ENCODE measurements around the gene ZNF507.

The ZNF507 gene

DNA sequence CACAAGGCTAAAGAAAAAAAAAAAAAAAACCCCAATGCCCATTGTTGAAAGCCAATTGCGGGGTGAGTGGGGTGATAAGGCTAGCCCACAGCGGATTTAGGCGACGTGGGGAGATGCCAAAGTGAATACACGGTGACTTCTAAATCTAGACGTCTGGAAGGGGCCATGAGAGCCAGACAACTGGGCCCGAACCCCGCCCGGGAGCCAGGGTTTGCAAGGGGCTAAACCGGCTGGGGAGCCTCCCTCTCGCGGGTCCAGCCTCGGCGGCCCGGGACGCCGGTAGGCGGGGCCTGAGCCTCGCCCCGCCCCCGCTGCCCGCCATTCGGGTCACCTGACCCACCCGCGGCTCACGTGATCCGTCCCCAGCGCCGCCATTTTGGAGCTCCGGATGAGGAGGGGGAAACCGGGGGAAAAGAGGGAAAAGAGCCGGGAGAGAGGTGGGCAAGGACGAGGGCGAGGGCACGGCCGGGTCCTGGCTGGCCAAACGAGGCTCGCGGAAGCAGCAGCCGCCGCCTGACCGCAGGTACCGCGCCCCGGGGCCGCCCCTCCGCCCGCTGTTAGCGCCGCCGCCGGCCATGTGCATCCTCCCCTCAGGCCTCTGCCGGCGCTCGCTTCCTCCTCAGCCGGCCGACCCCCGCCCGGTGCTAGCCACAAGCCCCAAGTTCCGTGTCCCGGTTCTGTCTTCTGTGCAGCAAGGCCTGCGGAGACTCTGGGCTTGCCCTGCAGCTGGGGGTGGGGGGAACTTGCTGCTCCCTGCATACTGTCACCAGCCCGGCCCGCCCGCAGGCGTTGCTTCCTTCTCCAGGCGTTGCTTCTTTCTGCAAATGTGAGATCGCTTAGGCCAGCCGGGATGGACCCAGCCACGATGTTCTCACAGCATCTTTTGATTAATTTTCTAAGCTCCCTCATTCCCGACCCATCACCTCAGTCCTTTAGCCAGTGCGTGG is at the start of gene ZNF507:
TSS of gene ZNF507 (plus strand) at position 350 of the 947 bp plus-strand sequence. CDS start 7,221 bp downstream, outside the sequence.
- peak; percentile 72 to 86 for DNase-seq (ENCODE audit: low read depth in 2 of 2)

DNA sequence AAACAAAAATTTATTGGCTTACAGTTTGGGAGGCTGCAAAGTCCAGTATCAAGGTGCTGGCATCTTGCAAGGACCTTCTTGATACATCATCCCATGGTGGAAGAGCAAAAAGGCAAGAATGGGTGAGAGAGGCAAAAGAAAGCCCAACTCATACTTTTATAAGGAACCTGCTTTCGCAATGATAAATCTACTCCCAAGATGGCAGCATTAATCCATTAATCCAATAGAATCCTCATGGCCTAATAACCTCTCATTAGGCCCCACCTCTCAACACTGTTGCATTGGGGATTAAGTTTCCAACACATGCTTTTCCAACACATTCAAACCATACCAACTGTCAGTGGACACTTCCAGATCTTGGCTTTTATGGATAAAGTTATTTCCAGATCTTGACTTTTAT is 48.7 kb upstream of the ZNF507 start:
- DNase-seq (ENCODE audit: low read depth in 2 of 2) = no peak

DNA sequence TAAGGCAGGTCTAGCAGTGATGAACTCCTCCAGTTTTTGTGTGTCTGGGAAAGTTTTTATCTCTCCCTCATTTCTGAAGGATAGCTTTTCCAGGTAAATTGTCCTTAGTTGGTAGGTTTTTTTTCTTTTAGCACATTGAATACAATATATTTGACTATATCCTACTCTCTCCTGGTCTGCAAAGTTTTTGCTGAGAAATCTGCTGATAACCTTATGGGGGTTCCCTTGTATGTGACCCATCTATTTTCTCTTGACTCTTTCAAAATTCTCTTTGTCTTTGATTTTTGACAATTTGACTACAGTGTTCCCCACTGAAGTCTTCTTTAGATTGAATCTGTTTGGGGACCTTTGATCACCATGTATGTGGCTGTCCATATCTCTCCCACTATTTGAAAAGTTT is 42.6 kb upstream of the ZNF507 start:
- no peak for DNase-seq (ENCODE audit: low read depth in 2 of 2)

DNA sequence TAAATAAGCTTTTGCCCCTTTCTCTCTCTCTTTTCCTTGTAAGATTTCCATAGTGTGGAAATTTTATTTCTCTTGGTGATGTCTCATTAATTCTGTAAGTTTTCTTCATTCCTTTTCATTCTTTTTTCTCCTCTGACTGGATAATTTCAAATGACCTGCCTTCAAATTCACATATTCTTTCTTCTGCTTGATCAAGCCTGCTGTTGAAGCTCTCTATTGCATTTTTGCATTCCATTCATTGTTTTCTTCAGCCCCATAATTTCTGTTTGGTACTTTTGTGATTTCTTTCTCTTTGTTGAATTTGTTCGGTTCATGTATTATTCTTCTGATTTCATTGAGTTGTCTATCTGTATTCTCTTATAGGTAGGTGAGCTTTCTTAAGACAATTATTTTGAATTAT is 42.2 kb upstream of the ZNF507 start:
- DNase-seq (ENCODE audit: low read depth in 2 of 2) = no peak

DNA sequence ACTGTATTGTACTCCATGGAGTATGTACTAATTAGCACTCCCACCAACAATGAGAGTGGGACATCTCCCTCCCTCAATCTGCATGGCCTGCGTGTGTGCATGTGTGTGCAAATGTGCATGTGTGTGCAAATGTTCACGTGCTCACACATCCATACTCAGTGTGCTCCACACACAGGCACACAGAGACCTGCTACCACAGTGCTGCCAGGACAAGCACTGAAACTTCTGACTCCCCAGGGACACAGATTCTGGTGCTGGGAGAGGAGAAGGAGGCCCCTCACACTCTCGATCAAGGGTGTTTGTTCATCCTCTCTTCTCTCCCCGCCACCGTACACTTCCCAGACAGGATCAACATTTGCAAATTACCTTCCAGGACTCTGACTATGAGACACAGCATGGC is 37.8 kb upstream of the ZNF507 start:
- DNase-seq (ENCODE audit: low read depth in 2 of 2) = no peak

DNA sequence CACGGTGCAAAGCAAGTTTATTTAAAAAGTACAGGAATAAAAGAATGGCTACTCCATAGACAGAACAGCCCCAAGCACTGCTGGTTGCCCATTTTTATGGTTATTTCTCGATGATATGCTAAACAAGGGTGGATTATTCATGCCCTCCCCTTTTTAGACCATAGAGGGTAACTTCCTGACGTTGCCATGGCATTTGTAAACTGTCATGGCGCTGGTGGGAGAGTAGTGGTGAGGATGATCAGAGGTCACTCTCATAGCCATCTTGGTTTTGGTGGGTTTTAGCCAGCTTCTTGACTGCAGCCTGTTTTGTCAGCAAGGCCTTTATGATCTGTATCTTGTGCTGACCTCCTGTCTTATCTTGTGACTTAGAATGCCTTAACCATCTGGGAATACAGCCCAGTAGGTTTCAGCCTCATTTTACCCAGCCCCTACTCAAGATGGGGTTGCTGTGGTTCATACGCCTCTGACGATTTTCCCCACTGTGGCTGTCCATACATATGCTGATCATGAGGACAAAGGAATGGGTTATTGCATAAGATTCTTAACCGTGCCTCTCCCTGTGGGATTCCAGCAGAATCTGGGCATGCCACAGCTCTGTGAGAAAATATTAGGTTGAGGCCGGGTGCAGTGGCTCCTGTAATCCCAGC is 36.9 kb upstream of the ZNF507 start:
- no peak for DNase-seq (ENCODE audit: low read depth in 2 of 2)

DNA sequence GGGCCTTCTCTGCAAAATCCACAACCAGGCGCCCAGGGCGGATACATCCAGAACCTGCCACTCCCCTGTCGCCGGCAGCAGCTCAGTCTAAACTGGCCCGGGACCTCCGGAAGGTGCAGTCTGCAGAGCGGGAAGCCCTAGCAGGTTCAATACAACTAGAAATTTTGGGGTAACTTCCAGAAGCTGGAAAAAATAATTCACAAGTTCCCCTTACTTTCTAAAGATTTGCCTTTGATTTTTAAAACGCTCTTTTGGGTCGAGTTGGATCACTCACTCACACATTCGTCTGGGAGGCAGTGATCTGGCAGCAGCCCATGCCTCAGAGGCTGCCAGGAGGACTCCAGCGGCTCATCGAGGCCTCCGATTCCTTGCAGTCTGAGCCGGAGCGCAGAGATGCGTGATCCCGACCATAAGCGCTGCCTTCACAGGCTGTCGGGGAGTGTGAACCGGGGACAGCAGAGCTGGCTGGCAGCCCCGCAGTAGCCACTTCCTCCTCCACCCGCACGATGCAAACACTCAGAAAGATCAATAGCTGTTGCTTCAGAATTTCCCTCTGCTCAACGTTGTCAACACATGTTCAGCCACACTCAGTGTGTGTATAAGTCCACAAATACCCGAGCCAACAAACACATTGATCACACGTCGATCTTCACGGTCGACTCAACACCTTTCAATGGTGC is 35.6 kb upstream of the ZNF507 start:
- no peak for DNase-seq (ENCODE audit: low read depth in 2 of 2)

DNA sequence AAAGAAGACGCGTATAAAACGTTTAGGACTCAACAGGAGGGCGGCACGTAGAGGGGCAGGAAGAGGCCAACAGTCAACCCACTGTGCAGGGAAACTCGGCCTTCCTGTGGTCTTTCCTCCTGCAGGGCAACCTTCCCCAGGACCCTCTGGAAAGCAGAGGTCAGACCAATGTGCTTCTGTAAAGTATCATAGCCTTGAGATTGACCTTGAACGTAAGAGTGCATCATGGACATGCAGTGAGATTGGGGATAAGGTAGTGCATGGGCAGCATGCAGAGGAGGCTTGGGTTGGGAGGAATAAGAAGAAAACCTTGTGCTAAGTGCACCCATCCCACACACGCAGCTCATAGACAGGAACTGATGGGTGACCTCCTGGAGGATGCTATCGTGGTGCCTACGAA is 34.0 kb upstream of the ZNF507 start:
- DNase-seq (ENCODE audit: low read depth in 2 of 2) = no peak

DNA sequence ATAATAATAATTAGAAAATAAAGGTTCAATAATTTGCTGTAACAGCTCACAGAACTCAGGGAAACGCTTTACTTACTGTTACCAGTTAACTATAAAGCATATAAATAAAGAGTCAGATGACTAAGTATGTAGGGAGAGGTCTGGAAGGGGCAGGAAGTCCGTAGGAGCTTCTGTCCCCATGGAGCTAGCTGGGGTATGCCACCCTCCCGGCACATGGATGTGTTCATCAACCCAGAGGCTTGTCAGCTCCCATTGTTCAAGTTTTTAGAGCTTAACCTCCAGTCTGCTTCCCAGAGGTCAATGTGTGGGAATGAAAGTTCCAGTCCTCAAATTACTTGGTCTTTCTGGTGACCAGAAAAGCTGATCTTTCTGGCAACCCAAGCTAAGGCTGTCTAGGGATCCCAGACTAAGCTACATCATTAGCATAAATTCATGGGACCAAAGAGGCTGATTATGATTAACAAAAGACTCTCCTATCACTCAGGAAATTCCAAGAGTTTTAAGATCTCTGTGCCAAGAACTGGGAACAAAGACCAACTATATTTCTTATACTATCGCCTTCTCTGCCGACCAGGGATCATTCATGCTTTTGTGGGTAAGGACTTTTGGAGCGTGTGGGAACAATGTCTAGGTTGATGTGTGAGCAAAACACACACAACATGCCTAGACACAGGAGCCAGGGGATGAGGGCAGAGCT is 31.7 kb upstream of the ZNF507 start:
- DNase-seq (ENCODE audit: low read depth in 2 of 2) = no peak

DNA sequence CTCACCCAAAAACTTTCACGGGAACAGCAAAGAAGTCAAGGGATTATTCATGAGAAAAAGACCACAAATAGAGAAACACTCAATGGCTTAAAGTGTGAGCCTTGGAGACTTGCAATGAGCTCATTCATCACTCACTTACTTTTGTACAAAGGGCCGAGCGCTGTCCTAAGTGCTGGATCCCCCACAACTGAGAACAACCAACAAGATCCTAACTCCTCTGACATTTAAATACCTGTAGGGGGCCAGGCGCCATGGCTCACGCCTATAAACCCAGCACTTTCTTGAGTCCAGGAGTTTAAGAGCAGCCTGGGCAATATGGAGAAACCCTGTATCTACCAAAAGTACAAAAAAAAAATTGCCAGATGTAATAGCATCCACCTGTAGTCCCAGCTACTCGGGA is 29.4 kb upstream of the ZNF507 start:
- DNase-seq (ENCODE audit: low read depth in 2 of 2) = no peak

DNA sequence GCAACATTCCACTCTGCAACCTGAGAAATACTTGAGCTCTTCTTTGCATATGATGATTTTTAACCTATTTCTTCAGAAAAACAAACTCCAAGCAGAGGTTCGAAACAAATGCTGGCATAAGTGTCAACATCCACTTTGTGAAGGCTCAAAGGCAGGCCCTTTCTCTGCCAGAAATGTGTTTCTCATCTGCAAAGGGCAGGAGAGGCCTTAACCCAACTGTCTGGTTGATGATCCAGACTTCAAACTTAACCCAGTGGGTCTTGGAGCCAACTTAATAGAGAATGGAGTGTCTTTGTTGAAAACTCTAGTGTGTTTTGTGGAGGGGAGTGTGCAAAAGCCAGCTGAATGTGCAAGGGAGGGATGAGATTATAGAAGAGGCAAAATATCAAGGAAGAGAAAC is 28.3 kb upstream of the ZNF507 start:
- no peak for DNase-seq (ENCODE audit: low read depth in 2 of 2)

DNA sequence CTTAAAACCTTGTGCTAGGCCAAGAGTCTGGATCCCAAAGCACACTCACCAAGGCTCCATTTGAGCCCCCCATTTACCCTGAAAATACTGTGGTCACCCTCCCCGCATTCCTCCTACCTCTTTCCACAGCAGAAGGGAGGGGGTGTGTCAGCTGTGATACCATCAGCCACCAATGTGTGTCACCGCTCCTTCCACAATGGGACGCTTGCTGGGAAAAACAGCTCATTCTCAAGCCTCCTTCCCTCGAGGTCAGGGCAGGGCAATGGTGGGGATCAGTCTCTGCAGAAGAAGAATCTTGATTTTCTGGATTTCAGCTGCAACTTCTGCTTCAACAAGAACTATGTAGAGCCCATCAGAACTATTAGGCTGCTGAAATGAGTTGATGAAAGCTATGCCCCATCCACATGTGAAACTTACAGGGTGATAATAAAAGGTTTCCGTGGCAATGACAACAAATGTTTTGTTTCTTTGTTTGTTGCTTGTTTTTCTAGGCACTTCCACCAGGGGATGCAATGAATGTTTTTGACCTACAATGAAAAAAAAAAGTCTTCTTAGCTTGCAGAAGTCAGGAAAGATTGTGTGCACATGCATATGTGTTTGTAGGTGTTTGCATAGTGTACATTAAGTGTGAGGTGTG is 26.4 kb upstream of the ZNF507 start:
- DNase-seq (ENCODE audit: low read depth in 2 of 2) = no peak

DNA sequence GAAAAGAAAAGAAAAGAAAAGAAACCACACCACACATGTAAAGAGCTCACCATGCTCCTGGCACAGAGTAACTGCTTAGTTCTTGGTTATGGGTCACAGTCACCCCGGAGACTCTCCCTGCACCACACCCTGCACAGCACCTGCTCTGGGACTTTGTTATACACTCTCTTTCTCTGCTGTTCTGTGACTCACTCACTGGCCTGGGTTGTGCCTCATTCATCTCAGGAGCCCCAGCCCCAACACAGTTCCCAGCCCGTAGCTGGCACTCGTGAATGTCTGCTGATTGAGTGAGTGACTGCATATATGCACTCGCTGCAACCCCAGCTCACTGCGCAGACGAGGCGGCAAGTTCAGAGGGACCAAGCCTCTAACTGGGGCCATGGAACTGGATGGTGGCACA is 22.9 kb upstream of the ZNF507 start:
- DNase-seq (ENCODE audit: low read depth in 2 of 2) = no peak

DNA sequence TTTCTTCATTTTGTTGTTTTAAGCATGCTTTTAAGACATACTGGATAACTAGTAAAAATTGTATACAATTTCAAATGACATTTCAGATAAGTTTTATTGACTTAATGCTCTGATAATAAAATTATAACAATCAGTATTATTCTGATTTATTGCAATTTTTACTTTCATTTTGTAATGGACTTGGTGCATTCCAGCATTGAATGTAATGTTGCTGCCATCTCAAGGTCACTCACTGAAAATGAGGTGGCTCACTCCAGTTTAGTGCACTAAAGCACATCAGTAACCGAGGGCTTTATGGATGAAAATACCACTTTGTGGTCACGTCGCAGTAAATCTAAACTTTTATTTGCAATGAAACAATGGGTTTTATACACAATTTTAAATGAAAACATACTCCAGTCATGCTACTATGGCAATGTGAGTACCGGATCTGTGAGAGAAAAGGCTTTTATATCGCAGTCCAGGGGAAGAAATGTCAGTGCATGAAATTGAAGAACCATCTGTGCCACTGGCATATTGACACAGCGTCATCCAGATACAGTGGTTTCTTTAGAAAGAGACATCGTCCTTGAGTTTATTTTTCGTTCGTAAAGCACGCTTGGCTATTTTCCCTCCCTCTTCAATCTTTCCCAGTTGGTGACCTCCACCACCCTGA is 20.7 kb upstream of the ZNF507 start:
- no peak for DNase-seq (ENCODE audit: low read depth in 2 of 2)

DNA sequence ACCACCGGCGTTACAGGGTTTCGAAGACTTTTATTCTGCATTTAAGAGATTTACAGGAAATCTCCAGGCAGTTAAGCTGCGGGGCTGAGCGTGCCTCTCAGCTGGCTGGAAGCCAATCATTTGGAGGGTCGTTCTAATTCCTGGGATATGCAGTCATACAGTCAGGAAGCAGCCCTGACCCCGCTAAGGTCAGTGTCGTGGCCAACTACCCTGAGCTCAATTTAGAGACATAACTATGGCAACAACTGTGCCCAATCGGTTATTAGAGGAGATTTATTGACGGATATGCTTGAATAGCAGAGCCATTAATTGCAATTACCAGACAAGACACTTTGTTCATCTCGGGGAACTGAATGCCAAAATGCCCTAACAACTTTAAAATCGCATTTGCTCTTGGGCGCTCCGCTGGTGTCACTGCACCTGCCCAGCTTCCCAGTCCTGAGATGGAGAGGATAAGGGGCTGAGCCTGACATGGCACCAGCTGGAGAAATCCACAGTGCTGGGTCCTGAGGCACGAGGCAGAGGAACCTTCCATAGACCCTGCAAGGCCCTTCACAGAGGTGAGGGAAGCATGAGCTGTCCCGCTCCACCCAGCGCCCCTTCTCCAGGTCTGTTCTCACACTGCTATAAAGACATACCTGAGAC is 15.1 kb upstream of the ZNF507 start:
- DNase-seq (ENCODE audit: low read depth in 2 of 2) = no peak

DNA sequence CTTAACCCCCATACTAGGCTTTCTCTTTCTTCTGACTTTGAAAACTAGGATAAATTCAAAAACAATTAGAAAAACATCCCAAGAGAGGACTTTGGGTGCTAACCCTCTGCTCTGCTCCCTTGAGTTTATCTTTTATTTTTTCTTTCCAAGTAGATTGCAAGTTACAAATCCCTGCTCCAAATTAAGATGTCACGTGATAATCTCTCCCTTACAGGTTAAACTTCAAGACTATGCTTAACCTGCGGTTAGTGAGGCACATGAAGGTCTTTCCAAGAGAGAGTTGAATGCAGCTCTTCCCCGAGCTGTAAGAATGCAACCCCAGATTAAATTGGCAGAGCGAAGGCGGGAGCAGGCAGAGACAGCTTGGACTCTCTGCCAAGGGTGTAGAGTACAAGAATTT is 12.2 kb upstream of the ZNF507 start:
- DNase-seq (ENCODE audit: low read depth in 2 of 2) = no peak

DNA sequence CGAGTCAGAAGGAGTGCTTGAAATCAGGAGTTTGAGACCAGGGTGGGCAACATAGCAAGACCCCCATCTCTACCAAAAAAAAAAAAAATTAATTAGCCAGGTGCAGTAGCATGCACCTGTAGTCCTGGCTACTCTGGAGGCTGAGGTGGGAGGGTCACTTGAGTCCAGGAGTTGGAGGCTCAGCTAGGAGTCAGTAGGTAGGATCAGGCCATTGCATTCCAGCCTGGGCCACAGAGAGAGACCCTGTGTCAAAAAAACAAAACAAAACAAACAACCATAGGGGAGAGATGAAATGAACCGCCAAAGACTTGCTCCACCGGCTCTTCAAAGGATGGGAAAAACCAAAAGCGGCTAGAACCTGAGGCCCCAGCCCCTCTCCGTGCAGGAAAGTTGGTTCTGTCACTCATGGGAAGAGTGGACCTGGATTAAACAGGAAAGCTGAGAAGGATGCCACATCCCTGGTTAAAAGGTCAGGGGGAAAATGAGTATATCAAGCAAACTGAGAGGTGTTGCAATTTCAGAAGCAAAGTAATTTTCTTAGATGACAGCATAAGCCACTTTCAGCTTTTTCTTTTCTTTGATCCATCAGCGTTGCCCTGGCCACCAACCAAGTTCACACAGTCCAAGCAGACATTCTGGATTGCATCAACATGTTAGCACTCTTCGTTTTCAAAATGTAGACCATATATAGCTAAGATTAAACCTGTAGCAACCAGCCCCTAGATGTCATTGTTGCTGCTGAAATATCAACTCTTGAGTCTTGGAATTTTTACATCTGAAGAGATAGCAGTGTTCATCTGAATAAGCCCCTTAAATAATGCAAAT is 8.9 kb upstream of the ZNF507 start:
- no peak for DNase-seq (ENCODE audit: low read depth in 2 of 2)

DNA sequence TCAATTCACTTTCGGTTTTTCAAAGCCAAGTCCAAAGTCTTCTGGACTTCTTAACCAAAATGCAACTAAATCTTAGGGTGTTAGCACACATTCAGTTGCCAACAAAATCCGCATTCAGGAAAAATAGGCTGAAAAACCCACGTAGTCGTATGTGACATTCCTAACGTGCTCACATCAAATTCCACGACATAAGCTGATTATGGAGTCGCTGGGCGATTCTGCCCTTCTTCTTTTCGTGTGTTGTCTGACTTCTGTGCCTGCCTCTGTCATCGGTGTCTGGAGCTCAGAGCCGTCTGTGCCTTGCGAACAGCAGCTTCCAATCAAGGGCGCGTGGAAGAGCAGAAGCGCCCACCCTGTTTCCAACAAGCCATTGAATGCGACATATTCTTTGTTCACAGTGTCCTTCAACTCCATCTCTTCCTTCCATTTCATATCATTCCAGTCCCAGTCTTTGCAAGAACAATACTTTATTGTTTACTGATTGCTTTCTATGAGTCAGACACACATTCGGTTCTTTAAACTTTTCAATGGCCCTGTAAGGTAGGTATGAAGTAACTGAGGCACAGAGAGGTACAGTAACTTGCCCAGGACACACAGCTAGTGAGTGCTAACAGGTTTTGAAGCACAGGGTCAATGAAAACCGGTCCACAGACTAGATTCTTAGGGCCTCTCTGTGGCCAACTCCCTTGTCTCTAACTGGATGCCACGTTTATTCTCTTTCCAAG is 8.2 kb upstream of the ZNF507 start:
- no peak for DNase-seq (ENCODE audit: low read depth in 2 of 2)

DNA sequence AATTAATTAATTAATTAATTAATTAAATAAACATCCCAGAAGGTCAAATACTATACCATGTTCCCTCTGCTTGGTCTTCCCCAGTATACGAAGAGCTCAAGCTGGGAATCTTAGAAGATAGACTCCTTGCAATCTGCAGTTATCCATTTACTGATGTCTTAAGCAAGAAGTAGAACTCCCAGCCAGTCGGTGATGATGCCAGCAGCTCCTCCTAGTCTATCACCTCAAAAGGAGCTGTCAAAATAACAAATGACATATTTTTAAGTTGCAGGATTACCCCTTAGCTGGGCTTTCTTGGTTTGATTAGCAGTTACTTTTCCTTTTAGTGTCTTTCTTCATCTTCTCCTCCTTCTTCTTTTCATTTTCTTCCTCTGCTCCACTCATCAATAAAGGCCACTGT is 6.0 kb upstream of the ZNF507 start:
- no peak for DNase-seq (ENCODE audit: low read depth in 2 of 2)

All from stimulated activated CD4-positive, alpha-beta T cell treated with anti-CD3 and anti-CD28 coated beads, Interleukin-1b, Interleukin-23, amount 100 ng/mL, for 4 hours (primary cell).